Neural cell (in vitro differentiated cells): ENCODE measurements around the gene MED27. TPM values are rescaled to one million over a fixed set of nuclear protein-coding genes. Genes with fewer than 3 reads are reported as not detected.

Experiments
- H2AFZ ChIP-seq: fragments of 200-600, 300-800 bp; sonication (generic), shearing (Covaris generic); 2 replicates; pipeline ENCODE4 v1.6.0; 2014; ENCODE audit warnings: low read depth, mild to moderate bottlenecking, antibody characterized with exemption, low read length, moderate library complexity
- H3F3A ChIP-seq: fragments of 200-600 bp; shearing (Covaris generic); 2 replicates; pipeline ENCODE4 v1.6.1; 2016; ENCODE audit warnings: mild to moderate bottlenecking, moderate library complexity, mixed read lengths, antibody characterized with exemption, low read length; ENCODE audit not compliant: insufficient read depth, poor library complexity, severe bottlenecking
- H3K27ac ChIP-seq: fragments of 200-600, 300-800 bp; sonication (generic), shearing (Covaris generic); 2 replicates; pipeline ENCODE4 v1.5.1; 2014; ENCODE audit warnings: mild to moderate bottlenecking, low read length, moderate library complexity
- H3K27me3 ChIP-seq: fragments of 300-800, 200-600 bp; sonication (generic), shearing (Covaris generic); 2 replicates; pipeline ENCODE4 v1.6.0; 2014; ENCODE audit warnings: mild to moderate bottlenecking, low read depth, low read length, moderate library complexity; ENCODE audit not compliant: insufficient read depth
- H3K36me3 ChIP-seq: fragments of 300-800, 200-600 bp; sonication (generic), shearing (Covaris generic); 2 replicates; pipeline ENCODE4 v1.5.1; 2014; ENCODE audit warnings: mild to moderate bottlenecking, antibody characterized with exemption, low read length, moderate library complexity; ENCODE audit not compliant: insufficient read depth
- H3K4me2 ChIP-seq: fragments of 300-800, 200-600 bp; sonication (generic), shearing (Covaris generic); 2 replicates; pipeline ENCODE4 v1.6.0; 2014; ENCODE audit warnings: mild to moderate bottlenecking, low read length
- H3K4me3 ChIP-seq: fragments of 300-800, 200-600 bp; sonication (generic), shearing (Covaris generic); 2 replicates; pipeline ENCODE4 v1.5.1; 2014; ENCODE audit warnings: mild to moderate bottlenecking, low read length, moderate library complexity
- H3K79me2 ChIP-seq: fragments of 200-600 bp; shearing (Covaris generic); replicated peaks from 2 replicates; pipeline ENCODE4 v1.6.0; 2014; ENCODE audit warnings: mild to moderate bottlenecking, low read length, moderate library complexity; ENCODE audit not compliant: insufficient read depth
- H3K9ac ChIP-seq: fragments of 300-800, 200-600 bp; sonication (generic), shearing (Covaris generic); 2 replicates; pipeline ENCODE4 v1.6.1; 2016; ENCODE audit warnings: mild to moderate bottlenecking, low read length, mixed read lengths
- H3K9me2 ChIP-seq: fragments of 200-600 bp; shearing (Covaris generic); 2 replicates; pipeline ENCODE4 v1.6.1; 2016; ENCODE audit warnings: mild to moderate bottlenecking, low read length, mixed read lengths; ENCODE audit not compliant: insufficient read depth
- H3K9me3 ChIP-seq: fragments of 200-600, 300-800 bp; sonication (generic), shearing (Covaris generic); 2 replicates; pipeline ENCODE4 v1.6.1; 2016; ENCODE audit warnings: mild to moderate bottlenecking, mixed run types, low read length, moderate library complexity, mixed read lengths
- H4K20me1 ChIP-seq: fragments of 200-600 bp; shearing (Covaris generic); 2 replicates; pipeline ENCODE4 v1.6.1; 2016; ENCODE audit warnings: mild to moderate bottlenecking, mixed run types; ENCODE audit not compliant: insufficient read depth
- CTCF ChIP-seq: fragments of 450-650 bp; IDR thresholded peaks from 2 replicates; pipeline ENCODE4 v1.5.1; 2014; ENCODE audit warnings: antibody characterized with exemption, mild to moderate bottlenecking, moderate library complexity; ENCODE audit not compliant: poor library complexity, severe bottlenecking
- EP300 ChIP-seq: fragments of 450-650 bp; conservative IDR thresholded peaks from 2 replicates; pipeline ENCODE4 v1.6.1; 2014; ENCODE audit warnings: antibody characterized with exemption, mild to moderate bottlenecking, moderate library complexity; ENCODE audit not compliant: poor library complexity, severe bottlenecking
- EZH2 ChIP-seq: fragments of 200-600, 300-800 bp; shearing (Covaris generic), sonication (generic); IDR thresholded peaks from 2 replicates; pipeline ENCODE4 v1.6.1; 2014; ENCODE audit warnings: antibody characterized with exemption, low read length, borderline replicate concordance, mild to moderate bottlenecking; ENCODE audit not compliant: insufficient read depth, poor library complexity, severe bottlenecking
- MXI1 ChIP-seq: fragments of 450-650 bp; conservative IDR thresholded peaks from 2 replicates; pipeline ENCODE4 v1.6.1; 2014; ENCODE audit warnings: antibody characterized with exemption, mild to moderate bottlenecking; ENCODE audit not compliant: poor library complexity, severe bottlenecking
- POLR2AphosphoS5 ChIP-seq: IDR thresholded peaks from 2 replicates; pipeline ENCODE4 v1.6.1; 2012
- RAD21 ChIP-seq: fragments of 450-650 bp; conservative IDR thresholded peaks from 2 replicates; pipeline ENCODE4 v1.6.1; 2014; ENCODE audit warnings: antibody characterized with exemption, mild to moderate bottlenecking, moderate library complexity
- SMC3 ChIP-seq: fragments of 450-650 bp; conservative IDR thresholded peaks from 2 replicates; pipeline ENCODE4 v1.6.1; 2014; ENCODE audit warnings: antibody characterized with exemption, mild to moderate bottlenecking, moderate library complexity; ENCODE audit not compliant: poor library complexity
- TAF1 ChIP-seq: IDR thresholded peaks from 2 replicates; pipeline ENCODE4 v1.6.1; 2012; ENCODE audit warnings: low read depth
- polyA plus RNA-seq: library from polyadenylated mRNA; depleted of rRNA; stranded (reverse); fragments of >200 nt; gene quantifications from 2 replicates; pipeline ENCODE4 v1.2.3, GENCODE V29; 2014
- TF ChIP-seq, protein P1 (sequence below): IDR thresholded peaks from 2 replicates; pipeline ENCODE4 v1.6.1; 2012; ENCODE audit warnings: borderline replicate concordance

The MED27 gene
- polyA plus RNA-seq, 1 donor from 2014 or later: 7.5 TPM

DNA sequence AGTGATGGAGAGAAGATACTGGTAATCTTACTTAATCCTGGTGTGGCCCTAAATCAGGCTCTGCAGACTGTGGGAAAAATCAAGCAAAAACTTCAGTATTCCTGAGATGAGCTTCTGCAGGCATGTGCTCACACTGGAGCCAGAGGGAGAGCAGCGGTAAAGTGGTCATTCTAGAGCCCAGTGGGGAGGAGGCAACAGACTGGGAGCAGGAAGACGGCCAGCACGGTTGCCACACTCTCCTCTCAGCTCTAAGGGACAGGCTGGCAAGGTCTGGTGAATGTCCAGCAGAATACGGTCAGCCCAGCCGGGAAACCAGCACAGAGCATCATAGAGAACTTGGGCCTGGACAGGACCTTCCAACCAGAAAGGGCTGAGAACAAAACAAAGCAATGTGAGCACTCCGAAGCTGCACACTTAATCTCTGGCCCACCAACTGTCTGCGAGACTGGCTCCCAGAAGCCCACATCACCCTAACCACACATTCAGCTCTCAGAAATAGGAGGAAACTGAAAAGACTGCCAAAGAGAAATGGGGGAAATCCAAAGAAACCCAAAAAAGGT, 30.3 kb downstream of the MED27 start:
- H3K4me2 ChIP-seq: no peak overlapping the region
- H2AFZ ChIP-seq: no peak overlapping the region
- H3F3A ChIP-seq: no peaks in the 10 kb centered on the region
- H3K79me2 ChIP-seq: peaks cover 7% of the 10 kb centered on the region
- no peaks in the 10 kb centered on the region for H4K20me1 ChIP-seq
- H3K27me3 ChIP-seq: no peaks in the 10 kb centered on the region
- H3K27ac ChIP-seq: no peak overlapping the region
- no peak for TF ChIP-seq EP300
- TF ChIP-seq POLR2AphosphoS5: no peak
- no peak for TF ChIP-seq CTCF
- no peak for TF ChIP-seq RAD21
- no peak for TF ChIP-seq TAF1
- no peak for TF ChIP-seq EZH2
- no peak for TF ChIP-seq MXI1
- TF ChIP-seq, protein P1, sequence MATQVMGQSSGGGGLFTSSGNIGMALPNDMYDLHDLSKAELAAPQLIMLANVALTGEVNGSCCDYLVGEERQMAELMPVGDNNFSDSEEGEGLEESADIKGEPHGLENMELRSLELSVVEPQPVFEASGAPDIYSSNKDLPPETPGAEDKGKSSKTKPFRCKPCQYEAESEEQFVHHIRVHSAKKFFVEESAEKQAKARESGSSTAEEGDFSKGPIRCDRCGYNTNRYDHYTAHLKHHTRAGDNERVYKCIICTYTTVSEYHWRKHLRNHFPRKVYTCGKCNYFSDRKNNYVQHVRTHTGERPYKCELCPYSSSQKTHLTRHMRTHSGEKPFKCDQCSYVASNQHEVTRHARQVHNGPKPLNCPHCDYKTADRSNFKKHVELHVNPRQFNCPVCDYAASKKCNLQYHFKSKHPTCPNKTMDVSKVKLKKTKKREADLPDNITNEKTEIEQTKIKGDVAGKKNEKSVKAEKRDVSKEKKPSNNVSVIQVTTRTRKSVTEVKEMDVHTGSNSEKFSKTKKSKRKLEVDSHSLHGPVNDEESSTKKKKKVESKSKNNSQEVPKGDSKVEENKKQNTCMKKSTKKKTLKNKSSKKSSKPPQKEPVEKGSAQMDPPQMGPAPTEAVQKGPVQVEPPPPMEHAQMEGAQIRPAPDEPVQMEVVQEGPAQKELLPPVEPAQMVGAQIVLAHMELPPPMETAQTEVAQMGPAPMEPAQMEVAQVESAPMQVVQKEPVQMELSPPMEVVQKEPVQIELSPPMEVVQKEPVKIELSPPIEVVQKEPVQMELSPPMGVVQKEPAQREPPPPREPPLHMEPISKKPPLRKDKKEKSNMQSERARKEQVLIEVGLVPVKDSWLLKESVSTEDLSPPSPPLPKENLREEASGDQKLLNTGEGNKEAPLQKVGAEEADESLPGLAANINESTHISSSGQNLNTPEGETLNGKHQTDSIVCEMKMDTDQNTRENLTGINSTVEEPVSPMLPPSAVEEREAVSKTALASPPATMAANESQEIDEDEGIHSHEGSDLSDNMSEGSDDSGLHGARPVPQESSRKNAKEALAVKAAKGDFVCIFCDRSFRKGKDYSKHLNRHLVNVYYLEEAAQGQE: no peak
- TF ChIP-seq SMC3: no peak
- H3K9me2 ChIP-seq: no peaks in the 10 kb centered on the region
- no peak overlapping the region for H3K4me3 ChIP-seq
- H3K9me3 ChIP-seq: no peaks in the 10 kb centered on the region
- no peaks in the 10 kb centered on the region for H3K36me3 ChIP-seq
- no peak overlapping the region for H3K9ac ChIP-seq

DNA sequence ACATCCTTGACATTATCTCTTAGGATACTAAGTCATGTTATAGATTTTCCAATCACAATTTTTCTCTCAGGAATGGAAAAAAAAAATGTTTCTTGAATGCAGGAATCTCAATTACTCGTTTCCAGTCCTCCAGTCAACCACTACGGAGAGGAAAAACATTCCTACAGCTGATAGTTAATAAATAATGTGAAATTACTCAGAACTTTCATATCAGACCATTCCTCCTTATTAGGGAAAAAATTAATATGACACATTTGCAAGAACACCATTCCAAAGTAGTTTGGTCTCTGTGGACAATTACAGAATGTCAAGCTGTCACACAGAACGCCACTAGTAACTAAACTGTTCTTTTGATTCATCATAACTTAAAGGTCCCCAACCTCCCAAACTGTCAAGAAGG, 31.5 kb downstream of the MED27 start:
- Histone ChIP-seq H3K27me3 (no peaks in the 10 kb centered on the region), H3K4me3 (no peak overlapping the region), H3F3A (no peaks in the 10 kb centered on the region), H3K27ac (no peak overlapping the region), H3K36me3 (no peaks in the 10 kb centered on the region), H3K4me2 (no peak overlapping the region), H3K9ac (no peak overlapping the region), H3K9me3 (no peaks in the 10 kb centered on the region), H3K9me2 (no peaks in the 10 kb centered on the region), H4K20me1 (no peaks in the 10 kb centered on the region), H3K79me2 (peaks cover 7% of the 10 kb centered on the region), H2AFZ (no peak overlapping the region)
- TF ChIP-seq RAD21 (no peak), MXI1 (no peak), EZH2 (no peak), POLR2AphosphoS5 (no peak), TAF1 (no peak), EP300 (no peak), SMC3 (no peak), CTCF (no peak)
- TF ChIP-seq, protein P1: no peak
